ENCODE results near the gene BCAS3. TPM values are rescaled to one million over a fixed set of nuclear protein-coding genes. Genes with fewer than 3 reads are reported as not detected.

BCAS3 gene
- total RNA-seq, 1 experiment from 2014 or later, result 14.4 TPM

DNA sequence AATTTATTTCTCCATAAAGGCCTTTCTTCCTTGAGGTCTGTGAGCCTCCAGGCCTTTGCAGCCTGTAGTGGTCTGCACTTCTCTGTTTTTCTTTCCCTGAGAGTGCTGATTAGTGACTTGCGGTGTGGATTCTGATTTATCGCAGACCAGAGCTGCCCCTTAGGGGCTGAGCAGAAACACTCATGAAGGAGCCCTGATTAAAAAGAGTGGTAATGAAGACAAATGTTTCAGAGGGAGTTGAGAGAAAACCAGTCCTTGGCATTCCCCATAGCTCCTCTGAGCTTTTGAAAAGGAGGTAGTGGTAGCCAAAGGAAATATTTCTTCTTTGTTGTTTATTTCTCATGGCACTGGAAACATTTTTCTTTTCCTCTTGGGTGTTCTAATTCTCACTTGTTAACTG, 453.9 kb downstream of the BCAS3 start:
- BruUV-seq (replicated peaks), result no TSS peak
- H3K27me3 ChIP-seq (replicated peaks; ENCODE audit: insufficient read depth, low read depth, low read length, poor library complexity), result no peaks in the 10 kb centered on the region
- intact Hi-C loops (cut with micrococcal nuclease; ENCODE audit: unreplicated experiment), result no loop called here
- H3K9me3 ChIP-seq (ENCODE audit: low read depth, low read length, poor library complexity, severe bottlenecking), result no peaks in the 10 kb centered on the region
- CTCF ChIA-PET, result no interaction called here
- no peak overlapping the region for H3K4me3 ChIP-seq (ENCODE audit: low read depth, low read length, poor library complexity, severe bottlenecking)
- no peak overlapping the region for H3K27ac ChIP-seq (ENCODE audit: low read depth, low read length, poor library complexity, severe bottlenecking)
- H3K4me1 ChIP-seq (ENCODE audit: insufficient read depth, low read length, poor library complexity, severe bottlenecking), result no peaks in the 10 kb centered on the region
- H3K36me3 ChIP-seq (ENCODE audit: insufficient read depth, low read length, poor library complexity, severe bottlenecking), result no peaks in the 10 kb centered on the region
- TF ChIP-seq, protein P1, sequence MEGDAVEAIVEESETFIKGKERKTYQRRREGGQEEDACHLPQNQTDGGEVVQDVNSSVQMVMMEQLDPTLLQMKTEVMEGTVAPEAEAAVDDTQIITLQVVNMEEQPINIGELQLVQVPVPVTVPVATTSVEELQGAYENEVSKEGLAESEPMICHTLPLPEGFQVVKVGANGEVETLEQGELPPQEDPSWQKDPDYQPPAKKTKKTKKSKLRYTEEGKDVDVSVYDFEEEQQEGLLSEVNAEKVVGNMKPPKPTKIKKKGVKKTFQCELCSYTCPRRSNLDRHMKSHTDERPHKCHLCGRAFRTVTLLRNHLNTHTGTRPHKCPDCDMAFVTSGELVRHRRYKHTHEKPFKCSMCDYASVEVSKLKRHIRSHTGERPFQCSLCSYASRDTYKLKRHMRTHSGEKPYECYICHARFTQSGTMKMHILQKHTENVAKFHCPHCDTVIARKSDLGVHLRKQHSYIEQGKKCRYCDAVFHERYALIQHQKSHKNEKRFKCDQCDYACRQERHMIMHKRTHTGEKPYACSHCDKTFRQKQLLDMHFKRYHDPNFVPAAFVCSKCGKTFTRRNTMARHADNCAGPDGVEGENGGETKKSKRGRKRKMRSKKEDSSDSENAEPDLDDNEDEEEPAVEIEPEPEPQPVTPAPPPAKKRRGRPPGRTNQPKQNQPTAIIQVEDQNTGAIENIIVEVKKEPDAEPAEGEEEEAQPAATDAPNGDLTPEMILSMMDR (conservative IDR thresholded peaks at IDR 0.05; ENCODE audit: low read depth, low read length), result no peak
- TF ChIP-seq EZH2 (IDR thresholded peaks at IDR 0.05; ENCODE audit: borderline replicate concordance, low read depth, low read length, poor library complexity, severe bottlenecking), result no peak
- no peak for DNase-seq (ENCODE audit: low spot score)
- POLR2A ChIA-PET (ENCODE audit: low non-redundant PET), result no interaction called here

DNA sequence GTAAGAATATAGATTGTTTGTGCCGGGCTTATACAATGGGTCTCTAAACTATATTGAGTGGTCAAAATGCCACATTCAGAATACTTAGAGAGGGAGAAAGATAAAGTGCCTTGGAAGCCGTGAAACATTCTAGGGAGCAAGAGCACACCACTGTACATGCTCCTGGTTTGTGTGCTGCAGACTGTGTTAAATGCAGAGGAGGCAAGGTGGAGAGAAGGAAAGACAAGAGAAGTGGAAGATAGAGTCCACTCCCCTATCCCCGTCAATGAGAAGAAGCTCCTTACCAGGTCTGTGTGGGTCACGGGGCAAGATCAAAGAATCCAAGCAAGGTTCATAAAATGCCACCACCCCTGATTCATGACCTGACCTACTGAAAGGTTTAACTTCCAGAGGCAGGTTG, 454.9 kb downstream of the BCAS3 start:
- H3K9me3 ChIP-seq (ENCODE audit: low read depth, low read length, poor library complexity, severe bottlenecking), result no peaks in the 10 kb centered on the region
- H3K4me3 ChIP-seq (ENCODE audit: low read depth, low read length, poor library complexity, severe bottlenecking), result no peak overlapping the region
- no TSS peak for BruUV-seq (replicated peaks)
- DNase-seq (ENCODE audit: low spot score), result no peak
- H3K4me1 ChIP-seq (ENCODE audit: insufficient read depth, low read length, poor library complexity, severe bottlenecking), result no peaks in the 10 kb centered on the region
- no peak overlapping the region for H3K27ac ChIP-seq (ENCODE audit: low read depth, low read length, poor library complexity, severe bottlenecking)
- no peaks in the 10 kb centered on the region for H3K36me3 ChIP-seq (ENCODE audit: insufficient read depth, low read length, poor library complexity, severe bottlenecking)
- ChIA-PET CTCF (no interaction called here), POLR2A (ENCODE audit: low non-redundant PET) (no interaction called here)
- TF ChIP-seq, protein P1 (conservative IDR thresholded peaks at IDR 0.05; ENCODE audit: low read depth, low read length), result no peak
- TF ChIP-seq EZH2 (IDR thresholded peaks at IDR 0.05; ENCODE audit: borderline replicate concordance, low read depth, low read length, poor library complexity, severe bottlenecking), result no peak
- no peaks in the 10 kb centered on the region for H3K27me3 ChIP-seq (replicated peaks; ENCODE audit: insufficient read depth, low read depth, low read length, poor library complexity)
- intact Hi-C loops (cut with micrococcal nuclease; ENCODE audit: unreplicated experiment), result no loop called here

DNA sequence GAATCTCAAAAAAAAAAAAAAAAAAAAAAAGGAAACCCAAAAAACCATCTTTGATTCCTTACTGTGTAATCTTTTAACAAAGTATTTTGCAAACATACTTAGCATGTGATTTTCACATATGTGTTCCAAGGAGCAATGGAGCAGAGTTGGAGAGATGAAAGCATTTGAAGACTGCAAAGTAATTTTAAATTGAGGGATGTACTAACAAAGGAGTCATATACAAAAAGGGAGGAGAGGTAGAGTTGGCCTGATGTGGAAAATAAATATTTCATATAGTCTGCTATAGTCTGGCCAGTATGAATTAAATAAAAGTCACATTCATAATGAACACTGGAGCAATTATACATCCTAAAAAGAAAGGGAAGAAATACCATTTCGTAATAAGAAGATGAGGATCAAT, 456.2 kb downstream of the BCAS3 start:
- Histone ChIP-seq H3K9me3 (ENCODE audit: low read depth, low read length, poor library complexity, severe bottlenecking) (no peaks in the 10 kb centered on the region), H3K27ac (ENCODE audit: low read depth, low read length, poor library complexity, severe bottlenecking) (no peak overlapping the region), H3K36me3 (ENCODE audit: insufficient read depth, low read length, poor library complexity, severe bottlenecking) (no peaks in the 10 kb centered on the region), H3K4me1 (ENCODE audit: insufficient read depth, low read length, poor library complexity, severe bottlenecking) (no peaks in the 10 kb centered on the region), H3K4me3 (ENCODE audit: low read depth, low read length, poor library complexity, severe bottlenecking) (no peak overlapping the region), H3K27me3 (replicated peaks; ENCODE audit: insufficient read depth, low read depth, low read length, poor library complexity) (no peaks in the 10 kb centered on the region)
- no TSS peak for BruUV-seq (replicated peaks)
- DNase-seq (ENCODE audit: low spot score), result no peak
- intact Hi-C loops (cut with micrococcal nuclease; ENCODE audit: unreplicated experiment), result no loop called here
- CTCF ChIA-PET, result no interaction called here
- TF ChIP-seq, protein P1 (conservative IDR thresholded peaks at IDR 0.05; ENCODE audit: low read depth, low read length), result no peak
- no peak for TF ChIP-seq EZH2 (IDR thresholded peaks at IDR 0.05; ENCODE audit: borderline replicate concordance, low read depth, low read length, poor library complexity, severe bottlenecking)
- POLR2A ChIA-PET (ENCODE audit: low non-redundant PET), result no interaction called here

Data from A673 (cell line).